GM19043 (cell line): Measurements from ENCODE around the gene GDF11.
A peak's percentile ranks its signal among the peaks of the same experiment; 100 is the strongest.

Experiments used
- ATAC-seq: cut with Tn5 transposase; IDR thresholded peaks from one replicate; pipeline ENCODE4 v1.9.1; 2021; ENCODE audit warnings: low read depth; ENCODE audit not compliant: unreplicated experiment

The GDF11 gene

GRCh38 chr12:55721601-55722213, 21.2 kb upstream of the GDF11 start:
- ATAC-seq, result no peak

GRCh38 chr12:55722948-55723347, 20.0 kb upstream of the GDF11 start:
- no peak for ATAC-seq

DNA sequence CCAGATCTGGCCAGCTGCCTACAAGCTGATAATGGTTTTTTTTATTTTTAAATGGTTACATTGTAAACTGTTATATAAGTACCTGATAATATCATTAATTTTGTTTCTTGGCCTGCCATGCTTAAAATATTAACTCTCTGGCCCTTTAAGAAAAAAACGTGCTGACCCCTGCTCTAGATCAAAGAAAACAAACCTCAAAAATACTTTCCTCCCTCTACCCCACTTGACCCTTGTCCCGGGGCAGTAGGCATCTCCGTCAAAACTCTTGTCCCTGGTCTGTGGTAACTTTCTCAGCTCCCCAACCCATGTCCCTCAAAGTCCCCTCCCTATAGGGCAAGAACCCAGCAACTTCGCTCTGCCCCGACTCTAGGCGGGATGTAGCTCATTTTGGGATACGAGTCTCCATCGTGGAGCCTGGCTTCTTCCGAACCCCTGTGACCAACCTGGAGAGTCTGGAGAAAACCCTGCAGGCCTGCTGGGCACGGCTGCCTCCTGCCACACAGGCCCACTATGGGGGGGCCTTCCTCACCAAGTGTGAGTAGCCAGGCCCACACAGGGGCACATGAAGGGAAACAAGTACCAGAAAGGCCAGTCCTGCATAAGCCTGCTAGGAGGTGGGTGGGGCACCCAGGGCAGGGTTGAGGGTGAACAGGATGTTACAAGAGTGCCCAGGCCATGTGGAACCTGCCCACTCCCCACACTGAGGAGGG, 19.3 kb upstream of the GDF11 start:
- ATAC-seq, result no peak

GRCh38 chr12:55724226-55724939, 18.5 kb upstream of the GDF11 start:
- peak; percentile 31 for ATAC-seq

- ATAC-seq, result no peak
Measured at GRCh38 chr12:55724940-55725309, 18.0 kb upstream of the GDF11 start.

DNA sequence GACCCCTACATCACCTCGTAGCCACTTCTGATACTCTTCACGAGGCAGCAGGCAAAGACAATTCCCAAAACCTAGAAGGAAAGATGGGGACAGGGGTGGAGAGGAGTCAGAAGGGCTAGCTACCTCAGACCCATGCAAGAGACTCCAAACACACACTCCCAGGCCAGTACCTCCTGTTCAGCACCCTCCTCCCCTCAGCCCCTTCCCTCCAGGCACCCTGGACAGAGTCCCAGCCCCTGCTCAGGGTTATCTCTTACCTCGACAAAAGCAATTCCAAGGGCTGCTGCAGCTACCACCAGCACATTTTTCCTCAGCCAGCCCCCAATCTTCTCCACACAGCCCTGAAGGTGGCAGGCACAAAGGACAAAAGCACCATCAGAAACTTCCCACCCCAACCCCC, 17.4 kb upstream of the GDF11 start:
- no peak for ATAC-seq

DNA sequence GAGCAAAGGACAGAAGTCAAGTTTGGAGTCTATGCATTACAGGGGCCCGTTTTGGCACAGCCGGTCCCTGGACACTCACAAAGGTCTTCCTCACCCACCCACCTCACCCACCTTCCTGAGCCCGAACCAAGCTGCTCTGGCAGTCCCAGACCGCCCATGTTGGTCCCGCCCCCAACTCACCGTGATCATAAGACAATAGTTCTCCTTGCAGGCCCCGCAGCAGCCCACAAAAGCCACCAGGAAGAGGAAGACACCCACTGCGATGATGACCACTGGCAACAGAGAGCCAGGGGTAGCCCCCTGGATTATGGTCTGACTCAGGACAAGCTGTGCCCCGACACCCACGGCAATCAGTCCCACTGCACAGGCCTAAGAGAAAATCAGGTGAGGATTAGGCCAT, 16.0 kb upstream of the GDF11 start:
- no peak for ATAC-seq

DNA sequence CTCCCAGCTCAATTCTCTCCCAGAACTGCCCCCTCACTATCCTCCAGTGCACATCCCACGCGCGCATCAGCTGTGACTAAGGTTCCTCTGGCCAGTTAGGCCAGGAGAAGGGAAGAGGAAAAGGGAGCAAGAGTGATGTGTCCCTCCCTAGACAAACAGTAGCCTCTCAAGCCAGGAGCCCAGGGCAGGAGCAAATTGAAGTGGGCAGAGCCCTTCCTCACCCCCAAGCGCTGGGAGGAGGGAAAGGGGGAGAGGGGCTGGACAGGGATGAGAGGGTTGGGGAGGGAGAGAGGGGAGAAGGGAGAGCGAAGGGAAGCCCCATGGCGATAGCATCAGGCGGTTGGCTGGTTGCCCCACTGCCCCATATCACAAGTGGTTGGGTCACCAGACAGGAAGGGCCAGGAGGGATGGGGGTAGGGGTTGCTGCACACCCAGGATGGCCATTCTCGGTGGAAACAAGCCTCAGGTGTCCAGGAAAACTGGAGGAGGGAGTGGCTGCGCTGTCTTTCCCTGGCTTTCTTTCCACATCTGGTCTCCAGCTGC, 15.2 kb upstream of the GDF11 start:
- no peak for ATAC-seq

GRCh38 chr12:55728186-55728938, 14.6 kb upstream of the GDF11 start:
- peak; percentile 8 for ATAC-seq

GRCh38 chr12:55728939-55729818, 13.7 kb upstream of the GDF11 start, which contains the start of gene CD63:
CD63 (minus strand) TSS chr12:55729009; CDS start chr12:55728341, 668 bp downstream.
- peak; percentile 49 for ATAC-seq

GRCh38 chr12:55729819-55730818, 12.8 kb upstream of the GDF11 start:
- peak; percentile 49 for ATAC-seq

DNA sequence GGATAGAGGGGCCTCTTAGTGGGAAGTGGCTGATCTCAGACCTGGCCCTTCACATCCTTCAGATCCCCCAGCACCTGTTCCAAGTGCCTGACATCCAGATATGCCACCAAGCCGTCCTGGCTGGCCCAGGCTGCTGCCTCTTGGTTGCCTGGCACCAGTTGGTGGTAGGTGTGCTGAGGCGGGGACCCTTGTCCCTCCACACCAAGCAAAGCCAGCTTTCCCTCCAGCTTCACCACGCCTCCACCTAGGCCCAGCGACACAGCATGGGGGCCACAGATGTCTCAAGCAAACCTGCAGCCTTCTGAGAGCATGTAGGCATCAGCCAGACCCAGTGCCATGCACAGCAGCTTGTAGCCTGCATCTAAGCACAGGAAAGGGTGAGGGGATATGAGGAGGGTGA, 10.6 kb upstream of the GDF11 start:
- no peak for ATAC-seq

GRCh38 chr12:55733021-55733555, 9.8 kb upstream of the GDF11 start:
- no peak for ATAC-seq

DNA sequence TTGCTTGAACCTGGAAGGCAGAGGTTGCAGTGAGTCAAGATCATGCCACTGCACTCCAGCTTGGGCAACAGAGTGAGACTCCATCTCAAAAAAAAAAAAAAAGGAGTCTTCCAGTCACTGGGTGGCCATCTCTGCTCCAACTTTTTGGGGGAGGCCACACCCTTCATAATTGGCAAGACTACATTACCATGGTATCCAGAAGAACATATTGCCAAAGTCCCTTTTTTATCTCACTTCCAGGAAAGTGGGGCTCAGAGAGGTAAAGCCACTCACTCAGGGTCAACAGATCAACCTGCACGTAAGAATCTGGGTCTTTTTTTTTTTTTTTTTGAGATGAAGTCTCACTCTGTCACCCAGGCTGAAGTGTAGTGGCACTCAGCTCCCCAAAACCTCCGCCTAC, 9.1 kb upstream of the GDF11 start:
- ATAC-seq, result no peak

GRCh38 chr12:55734595-55734994, 8.3 kb upstream of the GDF11 start:
- ATAC-seq, result no peak

DNA sequence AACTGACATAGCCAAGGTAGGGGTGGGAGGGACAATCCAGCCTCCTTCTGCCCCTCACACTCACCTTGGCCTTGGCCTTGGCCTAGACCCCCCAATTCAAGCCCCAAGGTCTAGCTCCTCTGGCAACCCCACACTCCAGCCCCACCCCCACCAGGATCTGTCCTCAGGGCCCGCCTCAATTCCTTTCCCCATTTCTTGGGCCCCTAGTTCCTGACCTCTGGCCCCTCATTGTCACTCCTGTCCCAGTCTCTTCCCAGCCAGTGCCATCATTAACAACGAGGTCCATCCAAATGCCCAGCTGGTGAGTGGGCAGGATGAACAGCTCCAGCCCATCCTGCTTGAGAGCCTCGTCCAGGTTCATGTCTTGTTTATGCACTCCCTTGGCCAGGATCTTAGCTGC, 6.8 kb upstream of the GDF11 start:
- no peak for ATAC-seq

- ATAC-seq, result peak; percentile 39
Measured at GRCh38 chr12:55736780-55737580, 5.9 kb upstream of the GDF11 start.
